ENCODE data around the gene MCTP2. TPM values are rescaled to one million over a fixed set of nuclear protein-coding genes. Genes with fewer than 3 reads are reported as not detected.

Gene MCTP2
- total and polyA plus RNA-seq, 2 donors (not counting 1 experiment from before 2014, with no cell fraction given): 38.3 to 64.8 TPM

DNA sequence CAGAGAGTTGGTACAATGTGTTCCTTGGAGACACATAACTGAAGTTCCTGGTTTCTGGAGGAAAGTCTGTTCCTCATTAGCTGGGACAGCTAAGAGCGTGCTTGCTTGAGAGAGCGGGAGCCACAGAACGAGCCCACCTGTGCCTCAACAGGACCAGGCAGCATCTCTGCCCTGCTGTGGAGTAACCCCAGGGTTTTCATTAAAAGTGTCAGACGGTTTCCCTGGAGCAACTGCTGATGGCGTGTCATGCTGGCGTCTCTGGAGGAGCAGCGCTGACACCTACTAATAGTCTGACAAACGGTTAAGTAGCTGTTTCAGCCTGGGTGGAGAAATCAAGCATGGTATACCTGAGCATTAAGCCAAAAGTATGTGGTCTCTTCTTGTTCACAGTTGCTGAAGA is 150.0 kb downstream of the MCTP2 start:
- H2AFZ ChIP-seq (ENCODE audit: insufficient read depth, low read depth, low read length, poor library complexity, severe bottlenecking): no peak overlapping the region
- H3K36me3 ChIP-seq (replicated peaks in 1 of 2; ENCODE audit: control extremely low read depth in 1 of 2, control insufficient read depth in 1 of 2, extremely low read depth in 1 of 2, insufficient read depth in 2 of 2, low read length in 1 of 2): peaks cover 21 to 39% of the 10 kb centered on the region in 2 experiments
- H3K4me3 ChIP-seq (ENCODE audit: control extremely low read depth in 1 of 5, extremely low read depth in 1 of 5, insufficient read depth in 1 of 5, low read depth in 2 of 5, low read length in 4 of 5): no peak overlapping the region
- no peaks in the 10 kb centered on the region for H4K20me1 ChIP-seq (ENCODE audit: control insufficient read depth, insufficient read depth, low read length, poor library complexity, severe bottlenecking)
- no peak for TF ChIP-seq EZH2 (IDR thresholded peaks at IDR 0.05; ENCODE audit: borderline replicate concordance, insufficient read depth, low read depth, low read length, poor library complexity, severe bottlenecking)
- TF ChIP-seq, protein P1, sequence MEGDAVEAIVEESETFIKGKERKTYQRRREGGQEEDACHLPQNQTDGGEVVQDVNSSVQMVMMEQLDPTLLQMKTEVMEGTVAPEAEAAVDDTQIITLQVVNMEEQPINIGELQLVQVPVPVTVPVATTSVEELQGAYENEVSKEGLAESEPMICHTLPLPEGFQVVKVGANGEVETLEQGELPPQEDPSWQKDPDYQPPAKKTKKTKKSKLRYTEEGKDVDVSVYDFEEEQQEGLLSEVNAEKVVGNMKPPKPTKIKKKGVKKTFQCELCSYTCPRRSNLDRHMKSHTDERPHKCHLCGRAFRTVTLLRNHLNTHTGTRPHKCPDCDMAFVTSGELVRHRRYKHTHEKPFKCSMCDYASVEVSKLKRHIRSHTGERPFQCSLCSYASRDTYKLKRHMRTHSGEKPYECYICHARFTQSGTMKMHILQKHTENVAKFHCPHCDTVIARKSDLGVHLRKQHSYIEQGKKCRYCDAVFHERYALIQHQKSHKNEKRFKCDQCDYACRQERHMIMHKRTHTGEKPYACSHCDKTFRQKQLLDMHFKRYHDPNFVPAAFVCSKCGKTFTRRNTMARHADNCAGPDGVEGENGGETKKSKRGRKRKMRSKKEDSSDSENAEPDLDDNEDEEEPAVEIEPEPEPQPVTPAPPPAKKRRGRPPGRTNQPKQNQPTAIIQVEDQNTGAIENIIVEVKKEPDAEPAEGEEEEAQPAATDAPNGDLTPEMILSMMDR (IDR thresholded peaks at IDR 0.05): no peak
- ChIA-PET CTCF (no interaction called here), POLR2A (no interaction called here)
- H3K4me1 ChIP-seq (ENCODE audit: control insufficient read depth in 2 of 2, insufficient read depth in 2 of 2, low read length in 2 of 2): peaks cover 15 to 18% of the 10 kb centered on the region in 2 donors
- no peaks in the 10 kb centered on the region for H3K27me3 ChIP-seq (replicated peaks in 1 of 4; ENCODE audit: control extremely low read depth in 1 of 4, control insufficient read depth in 3 of 4, insufficient read depth in 4 of 4, low read length in 3 of 4)
- H3K9me3 ChIP-seq (ENCODE audit: control extremely low read depth in 1 of 3, control insufficient read depth in 2 of 3, insufficient read depth in 1 of 3, low read length in 2 of 3): peaks cover 0 to 9% (median 0%) of the 10 kb centered on the region in 3 donors
- no peaks in the 10 kb centered on the region for H3K9me3 Mint-ChIP-seq (ENCODE audit: insufficient read depth)
- H3K27ac Mint-ChIP-seq: no peak overlapping the region
- H3K4me3 Mint-ChIP-seq: no peak overlapping the region
- ATAC-seq (ENCODE audit: low read depth) (no peak), DNase-seq (no peak)
- H3K4me2 ChIP-seq (replicated peaks; ENCODE audit: low read depth, low read length, poor library complexity, severe bottlenecking): no peak overlapping the region
- no peaks in the 10 kb centered on the region for H3K27me3 Mint-ChIP-seq
- H3K4me1 Mint-ChIP-seq: peaks cover 28% of the 10 kb centered on the region
- no peaks in the 10 kb centered on the region for H3K79me2 ChIP-seq (ENCODE audit: control insufficient read depth, insufficient read depth, low read length)
- H3K27ac ChIP-seq (ENCODE audit: low read length in 2 of 2): peak overlapping the region in 1 of 2 donors; percentile 47
- H3K9ac ChIP-seq (ENCODE audit: low read length): no peak overlapping the region
- WGBS (ENCODE audit: insufficient coverage): 98% methylated on average over 8 of the region's 8 CpGs
- intact Hi-C loops (cut with micrococcal nuclease): no loop called here

DNA sequence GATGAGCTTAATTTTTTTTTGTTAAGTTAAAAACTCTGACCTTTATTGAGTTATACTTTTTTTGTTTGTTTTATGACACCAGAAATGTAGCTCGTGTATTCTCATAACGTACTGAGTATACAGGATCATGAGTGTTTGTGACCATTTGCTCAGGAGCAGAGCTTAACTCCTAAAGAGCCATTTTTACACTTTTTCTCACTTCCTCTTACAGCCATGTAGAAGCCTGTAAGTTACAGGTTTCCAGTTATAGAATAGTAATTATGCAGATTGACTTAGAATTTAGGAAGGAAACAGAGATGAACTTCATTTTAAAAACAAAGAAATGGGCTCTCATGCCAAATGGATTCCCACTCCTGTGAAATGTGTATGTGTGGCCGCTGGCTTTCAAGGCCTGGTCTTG is 151.7 kb downstream of the MCTP2 start:
- Histone ChIP-seq H3K4me1 (ENCODE audit: control insufficient read depth in 2 of 2, insufficient read depth in 2 of 2, low read length in 2 of 2) (peaks cover 30 to 32% of the 10 kb centered on the region in 2 donors), H3K4me2 (replicated peaks; ENCODE audit: low read depth, low read length, poor library complexity, severe bottlenecking) (peak overlapping the region; percentile 52), H3K4me3 (ENCODE audit: control extremely low read depth in 1 of 5, extremely low read depth in 1 of 5, insufficient read depth in 1 of 5, low read depth in 2 of 5, low read length in 4 of 5) (no peak overlapping the region), H3K79me2 (ENCODE audit: control insufficient read depth, insufficient read depth, low read length) (no peaks in the 10 kb centered on the region), H3K27ac (ENCODE audit: low read length in 2 of 2) (peak overlapping the region; percentile 56 to 84), H3K9ac (ENCODE audit: low read length) (no peak overlapping the region), H4K20me1 (ENCODE audit: control insufficient read depth, insufficient read depth, low read length, poor library complexity, severe bottlenecking) (no peaks in the 10 kb centered on the region), H3K9me3 (ENCODE audit: control extremely low read depth in 1 of 3, control insufficient read depth in 2 of 3, insufficient read depth in 1 of 3, low read length in 2 of 3) (peaks cover 0 to 9% (median 0%) of the 10 kb centered on the region in 3 donors), H3K36me3 (replicated peaks in 1 of 2; ENCODE audit: control extremely low read depth in 1 of 2, control insufficient read depth in 1 of 2, extremely low read depth in 1 of 2, insufficient read depth in 2 of 2, low read length in 1 of 2) (peaks cover 21 to 27% of the 10 kb centered on the region in 2 experiments), H2AFZ (ENCODE audit: insufficient read depth, low read depth, low read length, poor library complexity, severe bottlenecking) (peak overlapping the region; percentile 41), H3K27me3 (replicated peaks in 1 of 4; ENCODE audit: control extremely low read depth in 1 of 4, control insufficient read depth in 3 of 4, insufficient read depth in 4 of 4, low read length in 3 of 4) (no peaks in the 10 kb centered on the region)
- no peaks in the 10 kb centered on the region for H3K9me3 Mint-ChIP-seq (ENCODE audit: insufficient read depth)
- H3K4me3 Mint-ChIP-seq: peak overlapping the region; percentile 53
- peak overlapping the region; percentile 88 for H3K27ac Mint-ChIP-seq
- intact Hi-C loops (cut with micrococcal nuclease): no loop called here
- no peak for TF ChIP-seq EZH2 (IDR thresholded peaks at IDR 0.05; ENCODE audit: borderline replicate concordance, insufficient read depth, low read depth, low read length, poor library complexity, severe bottlenecking)
- TF ChIP-seq, protein P1 (IDR thresholded peaks at IDR 0.05): no peak
- H3K27me3 Mint-ChIP-seq: no peaks in the 10 kb centered on the region
- H3K4me1 Mint-ChIP-seq: peaks cover 44% of the 10 kb centered on the region
- peak; percentile 17 for ATAC-seq (ENCODE audit: low read depth)
- WGBS (ENCODE audit: insufficient coverage): no CpG with 5 or more reads among the region's 3 CpGs
- ChIA-PET POLR2A (no interaction called here), CTCF (no interaction called here)
- DNase-seq: peak; percentile 29
